Central memory CD8-positive, alpha-beta T cell (primary cell): ENCODE results near the gene DNAJA4.
"Not testable (repeated sequence)": the region's sequence is repeated elsewhere in the genome, so short reads cannot be mapped to it uniquely, and the experiment has no call there.

Source experiments
- ATAC-seq: fragments of 150-1000 bp; cut with Tn5 transposase; replicated peaks from 2 replicates; pipeline ENCODE4 v1.10.0; 2022; ENCODE audit warnings: mild to moderate bottlenecking, moderate FRiP score, moderate number of reproducible peaks; ENCODE audit not compliant: poor library complexity, severe bottlenecking; ENCODE audit errors: extremely low read depth
- DNase-seq, 2 donors: peaks; one replicate each; pipeline ENCODE4 v3.0.0; 2021; ENCODE audit warnings: low spot score in 2 of 2
- H3K27ac Mint-ChIP-seq: one replicate; pipeline ENCODE4 v1.8.0; 2022; ENCODE audit warnings: low read depth, mild to moderate bottlenecking, moderate library complexity, mixed read lengths
- H3K27me3 Mint-ChIP-seq: one replicate; pipeline ENCODE4 v1.8.0; 2022; ENCODE audit warnings: mixed read lengths
- H3K36me3 Mint-ChIP-seq: one replicate; pipeline ENCODE4 v1.8.0; 2022; ENCODE audit warnings: mild to moderate bottlenecking, moderate library complexity, mixed read lengths; ENCODE audit not compliant: insufficient read depth
- H3K4me1 Mint-ChIP-seq: one replicate; pipeline ENCODE4 v1.8.0; 2022; ENCODE audit warnings: mixed read lengths
- H3K4me3 Mint-ChIP-seq: one replicate; pipeline ENCODE4 v1.8.0; 2022; ENCODE audit warnings: mild to moderate bottlenecking, moderate library complexity, mixed read lengths
- H3K9me3 Mint-ChIP-seq: one replicate; pipeline ENCODE4 v1.8.0; 2022; ENCODE audit warnings: mixed read lengths

The DNAJA4 gene

DNA sequence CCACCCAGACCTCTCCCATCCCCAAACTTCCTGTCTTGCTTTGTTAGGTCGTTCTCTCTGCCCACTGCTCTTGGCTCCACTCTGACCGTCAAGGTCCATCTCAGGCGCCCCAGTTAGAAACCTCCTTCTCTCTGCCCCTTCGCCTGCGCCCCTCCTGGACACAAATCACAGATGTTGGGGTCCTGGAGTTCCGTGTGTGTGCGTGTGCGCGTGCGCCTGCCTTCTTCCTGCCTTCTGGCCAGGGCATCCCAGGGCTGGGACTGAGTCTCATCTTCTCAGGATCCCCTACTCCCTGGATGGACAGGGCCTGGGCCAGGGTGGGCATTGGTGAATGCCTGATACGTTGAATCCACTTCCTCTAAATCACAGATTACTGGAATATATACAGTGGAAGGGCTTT is 30.9 kb upstream of the DNAJA4 start:
- H3K9me3 Mint-ChIP-seq, result no peaks in the 10 kb centered on the region
- no peaks in the 10 kb centered on the region for H3K36me3 Mint-ChIP-seq
- H3K4me1 Mint-ChIP-seq, result no peaks in the 10 kb centered on the region
- no peak overlapping the region for H3K27ac Mint-ChIP-seq
- H3K4me3 Mint-ChIP-seq, result no peak overlapping the region
- H3K27me3 Mint-ChIP-seq, result peaks cover 25% of the 10 kb centered on the region
- DNase-seq (no peak), ATAC-seq (no peak)

- no peak for DNase-seq
- Mint-ChIP-seq H3K4me1 (no peaks in the 10 kb centered on the region), H3K4me3 (no peak within 1 kb of the TSS), H3K27ac (no peak within 1 kb of the TSS), H3K36me3 (no peaks in the 10 kb centered on the region), H3K27me3 (peaks cover 25% of the 10 kb centered on the region), H3K9me3 (no peaks in the 10 kb centered on the region)
- no peak for ATAC-seq
These were observed 29.8 kb upstream of the DNAJA4 start, which contains the start of gene ACSBG1 for GRCh38 chr15:78234515-78235040. Gene ACSBG1 (minus strand): TSS chr15:78234565. CDS start chr15:78234501, 64 bp downstream.

DNA sequence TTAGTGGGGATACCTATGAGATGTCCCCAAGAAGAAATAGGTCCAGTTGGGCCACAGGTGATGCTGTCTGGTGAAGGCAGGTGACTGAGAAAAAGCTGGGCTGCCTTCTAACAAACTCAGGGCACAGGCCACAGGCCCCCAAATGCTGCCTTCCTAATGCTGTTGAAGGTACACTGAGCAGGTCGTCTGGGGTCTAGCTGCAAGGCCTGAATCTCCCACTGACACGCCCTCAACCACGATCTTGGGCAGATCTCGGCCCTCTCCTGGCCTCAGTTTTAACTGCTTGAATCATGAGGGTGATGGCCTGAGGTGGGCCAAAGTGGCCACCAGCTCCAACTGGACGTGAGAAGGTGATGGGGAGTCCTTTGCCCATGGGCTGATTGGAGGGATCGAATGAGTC is 27.9 kb upstream of the DNAJA4 start:
- ATAC-seq (no peak), DNase-seq (no peak)
- Mint-ChIP-seq H3K27ac (no peak overlapping the region), H3K27me3 (peaks cover 25% of the 10 kb centered on the region), H3K4me3 (no peak overlapping the region), H3K36me3 (no peaks in the 10 kb centered on the region), H3K9me3 (no peaks in the 10 kb centered on the region), H3K4me1 (no peaks in the 10 kb centered on the region)

- Mint-ChIP-seq H3K27ac (no peak overlapping the region), H3K9me3 (no peaks in the 10 kb centered on the region), H3K4me3 (no peak overlapping the region), H3K27me3 (peaks cover 25% of the 10 kb centered on the region), H3K36me3 (no peaks in the 10 kb centered on the region), H3K4me1 (no peaks in the 10 kb centered on the region)
- ATAC-seq (no peak), DNase-seq (no peak)
These were observed 27.2 kb upstream of the DNAJA4 start for GRCh38 chr15:78237146-78237545.

DNA sequence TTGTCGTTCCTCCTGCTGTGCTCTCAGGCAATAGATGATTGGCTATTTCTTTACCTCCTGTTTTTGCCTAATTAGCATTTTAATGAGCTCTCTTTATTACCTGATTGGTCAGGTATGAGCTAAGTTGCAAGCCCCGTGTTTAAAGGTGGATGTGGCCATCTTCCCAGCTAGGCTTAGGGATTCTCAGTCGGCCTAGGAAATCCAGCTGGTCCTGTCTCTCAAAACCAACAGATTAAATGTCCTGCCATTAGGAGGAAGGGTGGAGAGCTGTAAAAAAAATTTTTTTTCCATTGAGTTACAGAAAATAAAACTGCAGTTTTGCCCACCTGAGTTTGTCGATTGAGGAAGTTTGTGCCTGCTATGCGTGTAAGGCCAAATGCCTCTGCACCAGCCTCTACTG is 24.6 kb upstream of the DNAJA4 start:
- no peaks in the 10 kb centered on the region for H3K36me3 Mint-ChIP-seq
- H3K27ac Mint-ChIP-seq, result no peak overlapping the region
- ATAC-seq (no peak), DNase-seq (no peak)
- H3K4me3 Mint-ChIP-seq, result no peak overlapping the region
- peaks cover 11% of the 10 kb centered on the region for H3K27me3 Mint-ChIP-seq
- H3K4me1 Mint-ChIP-seq, result no peaks in the 10 kb centered on the region
- H3K9me3 Mint-ChIP-seq, result no peaks in the 10 kb centered on the region

DNA sequence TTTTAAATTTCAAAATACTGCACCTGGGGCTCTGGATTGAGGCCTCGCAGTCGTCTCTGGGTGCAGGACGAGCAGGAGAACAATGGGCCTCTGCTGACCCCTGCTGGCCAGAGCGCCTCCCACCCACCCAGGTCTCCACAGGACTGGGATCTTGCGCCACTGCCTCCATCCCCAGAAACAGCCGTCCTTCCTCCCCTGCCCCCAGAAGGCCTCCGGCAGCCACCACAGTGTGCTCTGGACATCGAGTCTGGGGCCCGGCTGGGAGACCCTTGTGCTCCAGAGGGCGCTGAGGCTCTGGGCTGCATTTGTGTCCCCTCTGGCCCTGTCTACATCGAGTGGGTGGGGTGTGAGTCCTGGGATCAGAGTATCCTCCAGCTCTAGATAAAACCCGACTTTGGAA is 23.3 kb upstream of the DNAJA4 start:
- H3K9me3 Mint-ChIP-seq, result no peaks in the 10 kb centered on the region
- no peaks in the 10 kb centered on the region for H3K36me3 Mint-ChIP-seq
- H3K27me3 Mint-ChIP-seq, result no peaks in the 10 kb centered on the region
- H3K4me1 Mint-ChIP-seq, result no peaks in the 10 kb centered on the region
- ATAC-seq (peak; percentile 77), DNase-seq (peak; percentile 69 to 73)
- H3K4me3 Mint-ChIP-seq, result no peak overlapping the region
- H3K27ac Mint-ChIP-seq, result no peak overlapping the region

DNA sequence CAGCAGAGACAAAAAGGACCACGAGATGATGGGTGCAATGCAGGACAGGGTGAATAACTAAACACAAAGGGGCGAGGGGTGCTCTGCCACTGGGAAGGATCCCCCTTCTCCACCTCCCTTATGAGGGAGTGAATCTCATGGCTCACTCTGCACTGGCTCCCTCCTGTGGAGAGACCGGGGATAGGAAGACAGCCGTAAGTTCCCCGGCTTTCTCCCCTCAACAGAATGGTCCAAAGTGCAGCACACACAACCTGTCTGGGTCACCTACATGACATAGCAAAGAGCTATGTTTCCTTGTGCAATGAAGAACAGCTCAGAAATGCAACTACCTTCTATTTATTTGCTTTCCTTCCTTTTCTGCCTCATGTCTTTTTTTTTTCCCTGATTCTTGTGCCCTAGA is 22.2 kb upstream of the DNAJA4 start:
- no peak for DNase-seq
- no peak for ATAC-seq
- Mint-ChIP-seq H3K36me3 (no peaks in the 10 kb centered on the region), H3K9me3 (no peaks in the 10 kb centered on the region), H3K27me3 (no peaks in the 10 kb centered on the region), H3K4me1 (no peaks in the 10 kb centered on the region), H3K4me3 (no peak overlapping the region), H3K27ac (no peak overlapping the region)

- Mint-ChIP-seq H3K4me1 (no peaks in the 10 kb centered on the region), H3K4me3 (no peak overlapping the region), H3K36me3 (no peaks in the 10 kb centered on the region), H3K27me3 (no peaks in the 10 kb centered on the region), H3K9me3 (no peaks in the 10 kb centered on the region), H3K27ac (no peak overlapping the region)
- DNase-seq (no peak), ATAC-seq (no peak)
These were observed 21.3 kb upstream of the DNAJA4 start for GRCh38 chr15:78243058-78243457.

DNA sequence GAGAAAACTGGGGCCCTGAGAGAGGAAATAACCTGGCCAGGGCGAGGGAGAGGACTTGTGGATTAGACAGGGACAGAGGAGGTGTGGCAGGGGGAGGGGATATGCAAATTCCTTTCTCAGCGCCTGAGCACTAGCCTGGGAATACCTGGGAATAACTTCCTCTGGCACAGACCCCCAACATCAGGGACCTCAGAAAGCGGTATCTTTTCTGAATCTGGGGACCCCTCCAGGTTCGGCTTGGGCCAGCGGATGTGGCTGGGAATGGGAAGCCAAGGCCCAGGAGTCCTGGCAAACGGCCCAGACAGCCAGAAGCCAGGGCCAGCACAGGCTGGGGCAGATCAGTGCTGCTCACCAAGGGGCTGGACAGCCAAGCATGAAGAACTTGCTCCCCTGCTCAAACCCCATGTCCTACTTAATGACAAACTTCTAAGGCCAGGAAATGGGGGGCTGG is 20.8 kb upstream of the DNAJA4 start:
- DNase-seq (no peak), ATAC-seq (no peak)
- Mint-ChIP-seq H3K27me3 (no peaks in the 10 kb centered on the region), H3K36me3 (no peaks in the 10 kb centered on the region), H3K4me1 (no peaks in the 10 kb centered on the region), H3K27ac (no peak overlapping the region), H3K9me3 (no peaks in the 10 kb centered on the region), H3K4me3 (no peak overlapping the region)

DNA sequence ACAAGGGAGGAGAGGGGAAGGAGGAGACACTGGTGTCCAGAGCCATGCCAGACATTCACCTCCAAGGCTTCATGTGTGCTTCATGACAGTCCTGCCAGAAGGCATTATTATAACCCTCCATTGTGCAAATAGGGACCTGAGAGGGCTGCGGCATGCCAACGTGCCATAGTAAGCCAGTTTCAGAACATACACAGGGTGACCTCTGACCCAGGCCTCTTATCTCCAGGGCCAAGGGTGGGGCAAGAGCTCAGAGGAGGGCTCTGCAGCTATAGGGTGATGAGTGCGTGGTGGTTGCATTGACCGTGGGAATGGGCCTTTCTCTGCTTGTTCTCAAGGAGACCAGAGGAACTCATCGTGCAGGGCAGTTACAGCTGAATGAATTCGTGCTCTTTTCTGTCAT is 20.3 kb upstream of the DNAJA4 start:
- Mint-ChIP-seq H3K27ac (no peak overlapping the region), H3K9me3 (no peaks in the 10 kb centered on the region), H3K4me1 (no peaks in the 10 kb centered on the region), H3K27me3 (no peaks in the 10 kb centered on the region), H3K36me3 (no peaks in the 10 kb centered on the region), H3K4me3 (no peak overlapping the region)
- ATAC-seq, result no peak
- DNase-seq, result no peak

DNA sequence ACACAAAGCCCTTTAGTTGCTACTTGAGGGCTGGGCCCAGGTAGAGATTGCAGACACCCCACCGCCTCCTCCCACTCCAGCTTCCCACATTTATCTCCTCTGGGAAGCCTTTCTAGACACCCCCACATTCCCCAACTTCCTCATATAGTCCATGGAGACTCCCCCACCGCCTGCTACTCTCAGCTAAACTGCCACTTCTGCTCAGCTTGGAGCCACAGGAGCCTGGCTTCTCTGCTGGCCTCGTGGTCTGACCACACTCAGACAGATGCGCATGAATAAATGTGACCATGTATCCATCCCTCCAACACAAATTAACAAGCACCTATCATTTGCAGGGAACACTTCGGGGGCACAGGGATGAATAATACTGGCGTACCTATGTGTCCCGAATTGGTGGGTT is 19.5 kb upstream of the DNAJA4 start:
- ATAC-seq (no peak), DNase-seq (no peak)
- no peak overlapping the region for H3K4me3 Mint-ChIP-seq
- H3K27me3 Mint-ChIP-seq, result no peaks in the 10 kb centered on the region
- no peak overlapping the region for H3K27ac Mint-ChIP-seq
- no peaks in the 10 kb centered on the region for H3K4me1 Mint-ChIP-seq
- no peaks in the 10 kb centered on the region for H3K36me3 Mint-ChIP-seq
- H3K9me3 Mint-ChIP-seq, result no peaks in the 10 kb centered on the region

- not testable (repeated sequence) for H3K4me3 Mint-ChIP-seq, H3K4me1 Mint-ChIP-seq, ATAC-seq, H3K9me3 Mint-ChIP-seq, DNase-seq, H3K27me3 Mint-ChIP-seq, H3K27ac Mint-ChIP-seq, H3K36me3 Mint-ChIP-seq
These were observed 19.0 kb upstream of the DNAJA4 start for GRCh38 chr15:78245392-78245791.

- not testable (repeated sequence) for H3K9me3 Mint-ChIP-seq, ATAC-seq, H3K27ac Mint-ChIP-seq, H3K4me1 Mint-ChIP-seq, H3K4me3 Mint-ChIP-seq, DNase-seq, H3K27me3 Mint-ChIP-seq, H3K36me3 Mint-ChIP-seq
These were observed 18.3 kb upstream of the DNAJA4 start for GRCh38 chr15:78245976-78246620.
